Caco-2 (cell line): ENCODE results near the gene NUBPL. TPM values are rescaled to one million over a fixed set of nuclear protein-coding genes. Genes with fewer than 3 reads are reported as not detected.
"Not testable (repeated sequence)": the region's sequence is repeated elsewhere in the genome, so short reads cannot be mapped to it uniquely, and the experiment has no call there.

Source experiments
- BruUV-seq: library from RNA; stranded (reverse); fragments of 400-500 nt; replicated peaks from 2 replicates; lab custom pipeline; 2021; lab: Mats Ljungman, UMichigan
- CTCF ChIA-PET: fragments of 300-600 bp; sonication (Branson Sonifier 250); formaldehyde crosslinking; loops from one replicate; lab custom pipeline; 2022; ENCODE audit warnings: antibody characterized with exemption; lab: Charles Lee
- POLR2A ChIA-PET: fragments of 300-600 bp; sonication (Branson Sonifier 250); formaldehyde crosslinking; loops from one replicate; lab custom pipeline; 2022; ENCODE audit warnings: antibody characterized with exemption; lab: Charles Lee
- DNase-seq, 2 experiments: peaks; one replicate each; pipeline versions ENCODE4 v3.0.0 to v3.0.0-alpha.2; 2020 to 2022
- H3K27me3 ChIP-seq: replicated peaks from 2 replicates; pipeline ENCODE4 v1.6.0; 2011; ENCODE audit warnings: low read length; ENCODE audit not compliant: control insufficient read depth, insufficient read depth
- H3K36me3 ChIP-seq: 2 replicates; pipeline ENCODE4 v1.5.1; 2011; ENCODE audit warnings: low read length; ENCODE audit not compliant: control insufficient read depth, insufficient read depth
- H3K4me1 ChIP-seq: fragments of 250-450 bp; sonication (Bioruptor Pico); 2 replicates; pipeline ENCODE4 v1.5.1; 2020; ENCODE audit warnings: mild to moderate bottlenecking
- H3K4me3 ChIP-seq: 2 replicates; pipeline ENCODE4 v1.5.1; 2011; ENCODE audit warnings: low read depth, mild to moderate bottlenecking, control low read depth, low read length
- H3K9me3 ChIP-seq: fragments of 250-450 bp; sonication (Bioruptor Pico); 2 replicates; pipeline ENCODE4 v1.5.1; 2020; ENCODE audit warnings: mild to moderate bottlenecking, moderate library complexity
- H3K27ac Mint-ChIP-seq: one replicate; pipeline ENCODE4 v1.8.0; 2022; ENCODE audit warnings: mixed read lengths; ENCODE audit not compliant: unreplicated experiment
- H3K27me3 Mint-ChIP-seq: one replicate; pipeline ENCODE4 v1.8.0; 2022; ENCODE audit warnings: mixed read lengths; ENCODE audit not compliant: insufficient read depth, unreplicated experiment
- H3K36me3 Mint-ChIP-seq: one replicate; pipeline ENCODE4 v1.8.0; 2022; ENCODE audit warnings: mild to moderate bottlenecking, mixed read lengths; ENCODE audit not compliant: insufficient read depth, unreplicated experiment
- H3K4me1 Mint-ChIP-seq: one replicate; pipeline ENCODE4 v1.8.0; 2022; ENCODE audit warnings: low read depth, mixed read lengths; ENCODE audit not compliant: unreplicated experiment
- H3K4me3 Mint-ChIP-seq: one replicate; pipeline ENCODE4 v1.8.0; 2022; ENCODE audit warnings: mild to moderate bottlenecking, moderate library complexity, mixed read lengths; ENCODE audit not compliant: unreplicated experiment
- H3K9me3 Mint-ChIP-seq: one replicate; pipeline ENCODE4 v1.8.0; 2022; ENCODE audit warnings: mixed read lengths; ENCODE audit not compliant: unreplicated experiment
- CTCF ChIP-seq, 2 experiments: fragments of 200-600 bp in 1 of 2; IDR thresholded peaks; 1 replicate in 1 of 2; 2 replicates in 1 of 2; pipeline versions ENCODE4 v1.5.1 to v1.8.0; 2011 to 2022; ENCODE audit warnings: antibody characterized with exemption in 1 of 2, control low read depth in 1 of 2, inconsistent platforms in 1 of 2, low read depth in 1 of 2, low read length in 1 of 2, mild to moderate bottlenecking in 1 of 2, moderate library complexity in 1 of 2; ENCODE audit not compliant: insufficient read depth in 1 of 2, severe bottlenecking in 1 of 2, unreplicated experiment in 1 of 2
- intact Hi-C: fragments of 100-400 bp; cut with micrococcal nuclease; formaldehyde crosslinking; loops from one replicate; pipeline ENCODE4 v1.10.0; 2022; ENCODE audit not compliant: unreplicated experiment
- total RNA-seq: library from RNA; stranded (reverse); gene quantifications from 2 replicates; pipeline ENCODE4 v1.2.3, GENCODE V29; 2022

The NUBPL gene
- total RNA-seq, 1 experiment from 2014 or later: 13.9 TPM

DNA sequence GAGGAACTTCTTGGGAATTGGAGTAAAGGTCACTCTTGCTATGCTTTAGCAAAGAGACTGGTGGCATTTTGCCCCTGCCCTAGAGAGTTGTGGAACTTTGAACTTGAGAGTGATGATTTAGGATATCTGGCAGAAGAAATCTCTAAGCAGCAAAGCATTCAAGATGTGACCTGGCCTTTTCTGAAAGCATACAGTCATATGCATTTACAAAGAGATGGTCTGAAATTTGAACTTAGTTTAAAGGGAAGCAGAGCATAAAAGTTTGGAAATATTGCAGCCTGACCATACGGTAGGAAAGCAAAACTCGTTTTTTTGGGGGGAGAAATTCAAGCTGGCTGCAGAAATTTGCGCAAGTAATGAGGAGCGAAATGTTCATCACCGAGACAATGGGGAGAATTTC, 60.9 kb downstream of the NUBPL start:
- H3K4me1 ChIP-seq: no peaks in the 10 kb centered on the region
- Mint-ChIP-seq H3K36me3 (peaks cover 8% of the 10 kb centered on the region), H3K4me1 (peaks cover 14% of the 10 kb centered on the region), H3K27me3 (no peaks in the 10 kb centered on the region), H3K27ac (no peak overlapping the region), H3K9me3 (peaks cover 52% of the 10 kb centered on the region), H3K4me3 (no peak overlapping the region)
- H3K9me3 ChIP-seq: peaks cover 18% of the 10 kb centered on the region
- H3K36me3 ChIP-seq: no peaks in the 10 kb centered on the region
- H3K27me3 ChIP-seq: no peaks in the 10 kb centered on the region
- intact Hi-C loops: no loop called here
- no peak for TF ChIP-seq CTCF (IDR thresholded peaks at IDR 0.05; ENCODE audit: insufficient read depth in 1 of 2, low read depth in 1 of 2, low read length in 1 of 2, severe bottlenecking in 1 of 2, unreplicated experiment in 1 of 2)
- POLR2A ChIA-PET: no interaction called here
- H3K4me3 ChIP-seq: no peak overlapping the region
- no peak for DNase-seq
- CTCF ChIA-PET: no interaction called here
- no TSS peak for BruUV-seq

DNA sequence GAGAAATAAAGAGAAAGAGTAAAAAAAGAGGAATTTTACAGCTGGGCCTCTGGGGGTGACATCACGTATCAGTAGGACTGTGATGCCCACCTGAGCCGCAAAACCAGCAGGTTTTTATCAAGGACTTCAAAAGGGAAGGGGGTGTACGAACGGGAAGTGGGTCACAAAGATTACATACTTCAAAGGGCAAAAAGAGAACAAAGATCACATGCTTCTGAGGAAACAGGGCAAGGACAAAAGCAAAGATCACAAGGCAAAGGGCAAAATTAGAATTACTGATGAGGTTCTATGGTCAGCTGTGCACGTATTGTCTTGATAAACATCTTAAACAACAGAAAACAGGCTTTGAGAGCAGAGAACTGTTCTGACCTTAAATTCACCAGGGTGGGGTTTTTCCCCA, 91.7 kb downstream of the NUBPL start:
- H3K9me3 Mint-ChIP-seq: peaks cover 53% of the 10 kb centered on the region
- intact Hi-C loops, H3K4me1 ChIP-seq, H3K27me3 Mint-ChIP-seq, BruUV-seq, CTCF ChIA-PET, H3K4me3 Mint-ChIP-seq, H3K4me3 ChIP-seq, H3K27ac Mint-ChIP-seq, H3K4me1 Mint-ChIP-seq, POLR2A ChIA-PET, DNase-seq, H3K9me3 ChIP-seq, H3K27me3 ChIP-seq, H3K36me3 ChIP-seq, H3K36me3 Mint-ChIP-seq: not testable (repeated sequence)

- no peaks in the 10 kb centered on the region for H3K4me1 Mint-ChIP-seq
- H3K36me3 Mint-ChIP-seq: no peaks in the 10 kb centered on the region
- TF ChIP-seq CTCF (IDR thresholded peaks at IDR 0.05; ENCODE audit: insufficient read depth in 1 of 2, low read depth in 1 of 2, low read length in 1 of 2, severe bottlenecking in 1 of 2, unreplicated experiment in 1 of 2): no peak
- Histone ChIP-seq H3K9me3 (peaks cover 2% of the 10 kb centered on the region), H3K4me1 (no peaks in the 10 kb centered on the region), H3K4me3 (no peak overlapping the region), H3K27me3 (no peaks in the 10 kb centered on the region), H3K36me3 (no peaks in the 10 kb centered on the region)
- DNase-seq: no peak
- ChIA-PET CTCF (no interaction called here), POLR2A (no interaction called here)
- H3K4me3 Mint-ChIP-seq: no peak overlapping the region
- intact Hi-C loops: no loop called here
- H3K27me3 Mint-ChIP-seq: no peaks in the 10 kb centered on the region
- BruUV-seq: no TSS peak
- H3K9me3 Mint-ChIP-seq: peaks cover 30% of the 10 kb centered on the region
- no peak overlapping the region for H3K27ac Mint-ChIP-seq
These were observed 96.7 kb downstream of the NUBPL start for GRCh38 chr14:31657917-31658316.

- TF ChIP-seq CTCF (IDR thresholded peaks at IDR 0.05; ENCODE audit: insufficient read depth in 1 of 2, low read depth in 1 of 2, low read length in 1 of 2, severe bottlenecking in 1 of 2, unreplicated experiment in 1 of 2): no peak
- no peaks in the 10 kb centered on the region for H3K4me1 ChIP-seq
- DNase-seq: no peak
- no peaks in the 10 kb centered on the region for H3K27me3 ChIP-seq
- H3K4me1 Mint-ChIP-seq: no peaks in the 10 kb centered on the region
- no TSS peak for BruUV-seq
- intact Hi-C loops: no loop called here
- H3K9me3 ChIP-seq: no peaks in the 10 kb centered on the region; the same call in 1 of the 2 replicates
- H3K9me3 Mint-ChIP-seq: peaks cover 20% of the 10 kb centered on the region
- no peaks in the 10 kb centered on the region for H3K36me3 Mint-ChIP-seq
- POLR2A ChIA-PET: no interaction called here
- no peak overlapping the region for H3K27ac Mint-ChIP-seq
- no peaks in the 10 kb centered on the region for H3K27me3 Mint-ChIP-seq
- no peaks in the 10 kb centered on the region for H3K36me3 ChIP-seq
- H3K4me3 ChIP-seq: no peak overlapping the region
- H3K4me3 Mint-ChIP-seq: no peak overlapping the region
- CTCF ChIA-PET: no interaction called here
These were observed 98.1 kb downstream of the NUBPL start for GRCh38 chr14:31659278-31659677.
